HepG2 (cell line): ENCODE results near the gene CELSR2. TPM values are rescaled to one million over a fixed set of nuclear protein-coding genes. Genes with fewer than 3 reads are reported as not detected.
A peak's percentile ranks its signal among the peaks of the same experiment; 100 is the strongest.

Experiments used
- AGO1 ChIP-seq: fragments of 200-400 bp; formaldehyde crosslinking; IDR thresholded peaks from 2 replicates; pipeline ENCODE4 v1.6.1; 2017; ENCODE audit warnings: mild to moderate bottlenecking, low read depth, low read length, moderate library complexity; ENCODE audit not compliant: poor library complexity, severe bottlenecking
- ASH2L ChIP-seq: fragments of 300-600, 200-600 bp; sonication (generic); IDR thresholded peaks from 2 replicates; pipeline ENCODE4 v1.7.0; 2017; ENCODE audit warnings: low read depth, mild to moderate bottlenecking, moderate library complexity, mixed read lengths, low read length; ENCODE audit not compliant: insufficient read length
- ELF1 ChIP-seq: sonication (generic); formaldehyde crosslinking; IDR thresholded peaks from 2 replicates; pipeline ENCODE4 v1.4.0; 2020; ENCODE audit warnings: missing genetic modification reagents
- HMG20A ChIP-seq: IDR thresholded peaks from 2 replicates; pipeline ENCODE4 v1.6.1; 2016; ENCODE audit warnings: borderline replicate concordance
- IKZF5 ChIP-seq: IDR thresholded peaks from 2 replicates; pipeline ENCODE4 v1.6.1; 2018; ENCODE audit warnings: missing genetic modification reagents, mild to moderate bottlenecking, missing compliant biosample characterization
- KAT2B ChIP-seq: fragments of 150-350 bp; IDR thresholded peaks from 2 replicates; pipeline ENCODE4 v1.6.1; 2014; ENCODE audit warnings: low read depth, low read length, borderline replicate concordance
- MYNN ChIP-seq: sonication (generic); formaldehyde crosslinking; IDR thresholded peaks from 2 replicates; pipeline ENCODE4 v1.4.0; 2020; ENCODE audit warnings: mild to moderate bottlenecking, low read depth, missing genetic modification reagents
- RFX3 ChIP-seq: IDR thresholded peaks from 2 replicates; pipeline ENCODE4 v1.6.1; 2016; ENCODE audit warnings: missing biosample characterization, missing genetic modification reagents
- SOX6 ChIP-seq, 2 experiments: fragments of 450-650 bp in 1 of 2; sonication (generic) in 1 of 2; formaldehyde crosslinking in 1 of 2; IDR thresholded peaks; 2 replicates each; pipeline versions ENCODE4 v1.4.0 to v1.6.1; 2017 to 2020; ENCODE audit warnings: antibody characterized with exemption in 1 of 2, mild to moderate bottlenecking in 1 of 2, missing genetic modification reagents in 1 of 2
- SP5 ChIP-seq: IDR thresholded peaks from 2 replicates; pipeline ENCODE4 v1.6.1; 2016; ENCODE audit warnings: low read depth, borderline replicate concordance
- TRIM24 ChIP-seq: sonication (generic); formaldehyde crosslinking; IDR thresholded peaks from 2 replicates; pipeline ENCODE4 v1.8.0; 2022; ENCODE audit warnings: mild to moderate bottlenecking, missing genetic modification reagents
- ZNF407 ChIP-seq: sonication (generic); formaldehyde crosslinking; IDR thresholded peaks from one replicate; pipeline ENCODE4 v1.5.1; 2020; ENCODE audit warnings: mild to moderate bottlenecking, missing genetic modification reagents; ENCODE audit errors: not compliant biosample characterization
- ZNF781 ChIP-seq: sonication (generic); formaldehyde crosslinking; IDR thresholded peaks from 2 replicates; pipeline ENCODE4 v1.5.1; 2020; ENCODE audit warnings: borderline replicate concordance, mild to moderate bottlenecking, missing genetic modification reagents; ENCODE audit errors: not compliant biosample characterization
- polyA plus RNA-seq, 8 experiments: library from polyadenylated mRNA; depleted of rRNA in 3 of 8; stranded (reverse) in 7 of 8; unstranded in 1 of 8; fragments of >200 nt; fragmentation: Illumina TruSeq in 4 of 8; extraction: Trizol in 4 of 8; gene quantifications; 2 replicates each; pipeline versions ENCODE4 v1.2.1 to v1.2.3, GENCODE V29; 2011 to 2016; ENCODE audit warnings: low read depth in 4 of 8, missing spikeins in 1 of 8, mixed read lengths in 1 of 8; ENCODE audit not compliant: insufficient read depth in 1 of 8
- total RNA-seq, 5 experiments: library from RNA; depleted of rRNA; stranded (reverse); fragments of >200 nt; fragmentation: Illumina TruSeq; extraction: Trizol; gene quantifications; 2 replicates each; pipeline ENCODE4 v1.2.3, GENCODE V29; 2016; ENCODE audit warnings: low read depth in 1 of 5
- TF ChIP-seq, protein P1 (sequence below): sonication (generic); formaldehyde crosslinking; IDR thresholded peaks from 2 replicates; pipeline ENCODE4 v1.4.0; 2020; ENCODE audit warnings: missing genetic modification reagents, borderline replicate concordance

The CELSR2 gene
- total and polyA plus RNA-seq, 2 of the 13 experiments (the other 11 are each of a cell fraction or from before 2014, with no cell fraction given) = 4.0 to 6.6 TPM

GRCh38 chr1:109307274-109308021, 58.1 kb downstream of the CELSR2 start (continued):
- TF ChIP-seq ZNF407 (CRISPR knock-in tag) = no peak
- TF ChIP-seq KAT2B = no peak
- TF ChIP-seq SOX6 (IDR thresholded peaks at IDR 0.05) = no peak
- 0 out of 2 replicates have a peak, but pooled peaks have one; percentile 7 for TF ChIP-seq SOX6 (CRISPR knock-in tag; IDR thresholded peaks at IDR 0.05)
- no peak for TF ChIP-seq ZNF781 (CRISPR knock-in tag)
- TF ChIP-seq AGO1 = no peak
- 0 out of 2 replicates have a peak, but pooled peaks have one; percentile 4 for TF ChIP-seq HMG20A
- TF ChIP-seq ASH2L = no peak
- no peak for TF ChIP-seq MYNN
- TF ChIP-seq IKZF5 (CRISPR knock-in tag) = no peak
- no peak for TF ChIP-seq ELF1 (CRISPR knock-in tag)
- TF ChIP-seq, protein P1, sequence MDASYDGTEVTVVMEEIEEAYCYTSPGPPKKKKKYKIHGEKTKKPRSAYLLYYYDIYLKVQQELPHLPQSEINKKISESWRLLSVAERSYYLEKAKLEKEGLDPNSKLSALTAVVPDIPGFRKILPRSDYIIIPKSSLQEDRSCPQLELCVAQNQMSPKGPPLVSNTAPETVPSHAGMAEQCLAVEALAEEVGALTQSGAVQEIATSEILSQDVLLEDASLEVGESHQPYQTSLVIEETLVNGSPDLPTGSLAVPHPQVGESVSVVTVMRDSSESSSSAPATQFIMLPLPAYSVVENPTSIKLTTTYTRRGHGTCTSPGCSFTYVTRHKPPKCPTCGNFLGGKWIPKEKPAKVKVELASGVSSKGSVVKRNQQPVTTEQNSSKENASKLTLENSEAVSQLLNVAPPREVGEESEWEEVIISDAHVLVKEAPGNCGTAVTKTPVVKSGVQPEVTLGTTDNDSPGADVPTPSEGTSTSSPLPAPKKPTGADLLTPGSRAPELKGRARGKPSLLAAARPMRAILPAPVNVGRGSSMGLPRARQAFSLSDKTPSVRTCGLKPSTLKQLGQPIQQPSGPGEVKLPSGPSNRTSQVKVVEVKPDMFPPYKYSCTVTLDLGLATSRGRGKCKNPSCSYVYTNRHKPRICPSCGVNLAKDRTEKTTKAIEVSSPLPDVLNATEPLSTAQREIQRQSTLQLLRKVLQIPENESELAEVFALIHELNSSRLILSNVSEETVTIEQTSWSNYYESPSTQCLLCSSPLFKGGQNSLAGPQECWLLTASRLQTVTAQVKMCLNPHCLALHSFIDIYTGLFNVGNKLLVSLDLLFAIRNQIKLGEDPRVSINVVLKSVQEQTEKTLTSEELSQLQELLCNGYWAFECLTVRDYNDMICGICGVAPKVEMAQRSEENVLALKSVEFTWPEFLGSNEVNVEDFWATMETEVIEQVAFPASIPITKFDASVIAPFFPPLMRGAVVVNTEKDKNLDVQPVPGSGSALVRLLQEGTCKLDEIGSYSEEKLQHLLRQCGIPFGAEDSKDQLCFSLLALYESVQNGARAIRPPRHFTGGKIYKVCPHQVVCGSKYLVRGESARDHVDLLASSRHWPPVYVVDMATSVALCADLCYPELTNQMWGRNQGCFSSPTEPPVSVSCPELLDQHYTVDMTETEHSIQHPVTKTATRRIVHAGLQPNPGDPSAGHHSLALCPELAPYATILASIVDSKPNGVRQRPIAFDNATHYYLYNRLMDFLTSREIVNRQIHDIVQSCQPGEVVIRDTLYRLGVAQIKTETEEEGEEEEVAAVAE (CRISPR knock-in tag) = no peak
- TF ChIP-seq RFX3 (CRISPR knock-in tag) = no peak
- TF ChIP-seq SP5 = 0 out of 2 replicates have a peak, but pooled peaks have one; percentile 1
- TF ChIP-seq TRIM24 = no peak
